ENCODE results near the gene AAGAB. TPM values are rescaled to one million over a fixed set of nuclear protein-coding genes. Genes with fewer than 3 reads are reported as not detected.
A peak's percentile ranks its signal among the peaks of the same experiment; 100 is the strongest.

The AAGAB gene
- total RNA-seq, 1 donor from 2014 or later, result 27.8 TPM

GRCh38 chr15:67189326-67190051 is 65.0 kb downstream of the AAGAB start:
- no peak for TF ChIP-seq CTCF (IDR thresholded peaks at IDR 0.05)
- Histone ChIP-seq H3K27ac (peak overlapping the region; percentile 92 to 95), H3K4me3 (no peak overlapping the region), H3K9me3 (no peaks in the 10 kb centered on the region), H3K36me3 (peaks cover 7 to 41% of the 10 kb centered on the region in 2 donors), H3K4me1 (peaks cover 30 to 53% of the 10 kb centered on the region in 2 donors), H3K27me3 (no peaks in the 10 kb centered on the region)
- intact Hi-C loops (cut with DNase I), result loop anchor here (1.0 to 10.0 kb wide), 5 partner anchors 39 to 485 kb away; partner anchors contain the start of gene SMAD6
- DNase-seq (ENCODE audit: low spot score in 2 of 2), result peak; percentile 77 to 97

- no peak for DNase-seq (ENCODE audit: low spot score in 2 of 2)
- H3K4me1 ChIP-seq, result peaks cover 30 to 47% of the 10 kb centered on the region in 2 donors
- no peak for TF ChIP-seq CTCF (IDR thresholded peaks at IDR 0.05)
- peaks cover 8 to 47% of the 10 kb centered on the region in 2 donors for H3K36me3 ChIP-seq
- H3K27me3 ChIP-seq, result no peaks in the 10 kb centered on the region
- H3K27ac ChIP-seq, result peak overlapping the region; percentile 92 to 95
- no peaks in the 10 kb centered on the region for H3K9me3 ChIP-seq
- H3K4me3 ChIP-seq, result no peak overlapping the region
- intact Hi-C loops (cut with DNase I), result loop anchor here (1.0 to 5.0 kb wide), 4 partner anchors 38 to 306 kb away; no protein-coding TSS in a partner anchor
Observed at GRCh38 chr15:67188551-67189218, 65.8 kb downstream of the AAGAB start.

GRCh38 chr15:67187351-67187854 is 67.1 kb downstream of the AAGAB start:
- Histone ChIP-seq H3K27ac (peak overlapping the region; percentile 92 to 95), H3K4me3 (no peak overlapping the region), H3K9me3 (no peaks in the 10 kb centered on the region), H3K36me3 (peaks cover 8 to 45% of the 10 kb centered on the region in 2 donors), H3K4me1 (peaks cover 30 to 43% of the 10 kb centered on the region in 2 donors), H3K27me3 (no peaks in the 10 kb centered on the region)
- TF ChIP-seq CTCF (IDR thresholded peaks at IDR 0.05), result no peak
- DNase-seq (ENCODE audit: low spot score in 2 of 2), result no peak
- intact Hi-C loops (cut with DNase I), result loop anchor here (2.0 to 5.0 kb wide), 3 partner anchors 80 to 305 kb away; no protein-coding TSS in a partner anchor

- no peaks in the 10 kb centered on the region for H3K9me3 ChIP-seq
- peak overlapping the region in 1 of 2 donors; percentile 9 for H3K4me3 ChIP-seq
- no peak for TF ChIP-seq CTCF (IDR thresholded peaks at IDR 0.05)
- intact Hi-C loops (cut with DNase I), result loop anchor here (2.0 to 5.0 kb wide), 3 partner anchors 79 to 304 kb away; no protein-coding TSS in a partner anchor
- peaks cover 8 to 41% of the 10 kb centered on the region in 2 donors for H3K36me3 ChIP-seq
- H3K27me3 ChIP-seq, result no peaks in the 10 kb centered on the region
- peak overlapping the region; percentile 92 to 95 for H3K27ac ChIP-seq
- no peak for DNase-seq (ENCODE audit: low spot score in 2 of 2)
- peaks cover 30 to 43% of the 10 kb centered on the region in 2 donors for H3K4me1 ChIP-seq
Observed at GRCh38 chr15:67186688-67187087, 67.8 kb downstream of the AAGAB start.

- Histone ChIP-seq H3K4me1 (peaks cover 30 to 43% of the 10 kb centered on the region in 2 donors), H3K27ac (peak overlapping the region; percentile 92 to 95), H3K9me3 (no peaks in the 10 kb centered on the region), H3K27me3 (no peaks in the 10 kb centered on the region), H3K4me3 (peak overlapping the region in 1 of 2 donors; percentile 9), H3K36me3 (peaks cover 9 to 36% of the 10 kb centered on the region in 2 donors)
- peak in 1 of 2 donors; percentile 83 for DNase-seq (ENCODE audit: low spot score in 2 of 2)
- TF ChIP-seq CTCF (IDR thresholded peaks at IDR 0.05), result no peak
- intact Hi-C loops (cut with DNase I), result loop anchor here (2.0 to 5.0 kb wide), 3 partner anchors 79 to 304 kb away; no protein-coding TSS in a partner anchor
Observed at GRCh38 chr15:67186226-67186649, 68.2 kb downstream of the AAGAB start.

Data from ascending aorta (tissue), 2 donors.